Loucy (cell line): ENCODE data around the gene COG2.

ENCODE experiments used
- H2AFZ ChIP-seq: fragments of 200-600 bp; sonication (generic); 2 replicates; pipeline ENCODE4 v1.6.0; 2016; ENCODE audit warnings: antibody characterized with exemption, mild to moderate bottlenecking, low read length, moderate library complexity
- H3F3A ChIP-seq: fragments of 200-600 bp; 2 replicates; pipeline ENCODE4 v1.6.0; 2016; ENCODE audit warnings: antibody characterized with exemption, low read depth, mild to moderate bottlenecking
- H3K27me3 ChIP-seq: fragments of 200-600 bp; sonication (generic); 2 replicates; pipeline ENCODE4 v1.6.1; 2014; ENCODE audit warnings: low read length, mild to moderate bottlenecking; ENCODE audit not compliant: insufficient read depth, poor library complexity, severe bottlenecking
- H3K36me3 ChIP-seq: fragments of 200-600 bp; sonication (generic); 2 replicates; pipeline ENCODE4 v1.6.1; 2016; ENCODE audit warnings: low read length; ENCODE audit not compliant: insufficient read depth
- H3K4me1 ChIP-seq: fragments of 200-600 bp; sonication (generic); 2 replicates; pipeline ENCODE4 v1.5.1; 2014; ENCODE audit warnings: low read length, mild to moderate bottlenecking; ENCODE audit not compliant: insufficient read depth, poor library complexity, severe bottlenecking
- H3K4me2 ChIP-seq: fragments of 200-600 bp; sonication (generic); 2 replicates; pipeline ENCODE4 v1.6.0; 2014; ENCODE audit warnings: antibody characterized with exemption, low read length, low read depth, mild to moderate bottlenecking; ENCODE audit not compliant: poor library complexity, severe bottlenecking
- H3K4me3 ChIP-seq: fragments of 200-600 bp; sonication (generic); 2 replicates; pipeline ENCODE4 v1.5.1; 2014; ENCODE audit warnings: low read length, mild to moderate bottlenecking, mixed read lengths; ENCODE audit not compliant: poor library complexity, severe bottlenecking
- H3K79me2 ChIP-seq: fragments of 200-600 bp; sonication (generic); 2 replicates; pipeline ENCODE4 v1.6.1; 2014; ENCODE audit warnings: low read length; ENCODE audit not compliant: insufficient read depth
- H3K9ac ChIP-seq: fragments of 200-600 bp; sonication (generic); 2 replicates; pipeline ENCODE4 v1.6.0; 2014; ENCODE audit warnings: mild to moderate bottlenecking, low read depth, low read length, moderate library complexity; ENCODE audit not compliant: poor library complexity, severe bottlenecking
- H3K9me2 ChIP-seq: fragments of 200-600 bp; sonication (generic); replicated peaks from 2 replicates; pipeline ENCODE4 v1.6.1; 2016; ENCODE audit warnings: low read depth, low read length, mixed read lengths
- H3K9me3 ChIP-seq: fragments of 200-600 bp; sonication (generic); 2 replicates; pipeline ENCODE4 v1.6.1; 2014; ENCODE audit warnings: mild to moderate bottlenecking, antibody characterized with exemption, low read length, low read depth; ENCODE audit not compliant: insufficient read depth
- H4K20me1 ChIP-seq: fragments of 200-600 bp; sonication (generic); 2 replicates; pipeline ENCODE4 v1.6.0; 2014; ENCODE audit warnings: antibody characterized with exemption, low read length, mild to moderate bottlenecking; ENCODE audit not compliant: insufficient read depth, poor library complexity, severe bottlenecking
- EZH2phosphoT487 ChIP-seq: fragments of 200-600 bp; IDR thresholded peaks from 2 replicates; pipeline ENCODE4 v1.6.1; 2018; ENCODE audit warnings: antibody characterized with exemption, mild to moderate bottlenecking, moderate library complexity, borderline replicate concordance
- TF ChIP-seq, protein P1 (sequence below): fragments of 200-600 bp; sonication (generic); conservative IDR thresholded peaks from 2 replicates; pipeline ENCODE4 v1.5.1; 2014; ENCODE audit warnings: mild to moderate bottlenecking, antibody characterized with exemption, low read length

COG2 gene

DNA sequence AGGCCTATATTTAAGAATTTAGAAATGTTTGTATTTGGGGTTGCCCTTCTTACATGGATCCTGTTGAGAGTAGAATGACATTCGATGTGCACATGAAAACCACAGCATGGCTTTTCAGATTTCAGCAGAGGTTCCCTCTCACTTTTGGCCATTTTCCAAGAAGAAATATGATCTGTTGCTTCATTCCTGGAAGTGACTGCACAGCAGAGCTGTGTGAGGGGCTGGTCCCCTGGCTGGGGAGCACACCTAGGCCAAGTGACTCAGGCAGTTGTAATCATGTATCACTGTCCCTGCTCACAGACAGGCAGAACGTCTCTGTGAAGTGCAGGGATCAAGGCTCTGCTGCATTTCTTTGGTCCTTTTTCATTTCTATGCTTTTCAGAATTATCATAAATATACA is 39.3 kb downstream of the COG2 start:
- Histone ChIP-seq H3K27me3 (no peaks in the 10 kb centered on the region), H3F3A (no peaks in the 10 kb centered on the region), H4K20me1 (no peaks in the 10 kb centered on the region), H3K4me2 (no peak overlapping the region), H3K9me2 (no peaks in the 10 kb centered on the region), H3K79me2 (no peaks in the 10 kb centered on the region), H3K36me3 (peaks cover 81% of the 10 kb centered on the region; the same call in 1 of the 2 replicates), H3K4me1 (peaks cover 9% of the 10 kb centered on the region), H2AFZ (no peak overlapping the region), H3K4me3 (no peak overlapping the region), H3K9ac (no peak overlapping the region), H3K9me3 (no peaks in the 10 kb centered on the region; the same call in 1 of the 2 replicates)
- TF ChIP-seq, protein P1, sequence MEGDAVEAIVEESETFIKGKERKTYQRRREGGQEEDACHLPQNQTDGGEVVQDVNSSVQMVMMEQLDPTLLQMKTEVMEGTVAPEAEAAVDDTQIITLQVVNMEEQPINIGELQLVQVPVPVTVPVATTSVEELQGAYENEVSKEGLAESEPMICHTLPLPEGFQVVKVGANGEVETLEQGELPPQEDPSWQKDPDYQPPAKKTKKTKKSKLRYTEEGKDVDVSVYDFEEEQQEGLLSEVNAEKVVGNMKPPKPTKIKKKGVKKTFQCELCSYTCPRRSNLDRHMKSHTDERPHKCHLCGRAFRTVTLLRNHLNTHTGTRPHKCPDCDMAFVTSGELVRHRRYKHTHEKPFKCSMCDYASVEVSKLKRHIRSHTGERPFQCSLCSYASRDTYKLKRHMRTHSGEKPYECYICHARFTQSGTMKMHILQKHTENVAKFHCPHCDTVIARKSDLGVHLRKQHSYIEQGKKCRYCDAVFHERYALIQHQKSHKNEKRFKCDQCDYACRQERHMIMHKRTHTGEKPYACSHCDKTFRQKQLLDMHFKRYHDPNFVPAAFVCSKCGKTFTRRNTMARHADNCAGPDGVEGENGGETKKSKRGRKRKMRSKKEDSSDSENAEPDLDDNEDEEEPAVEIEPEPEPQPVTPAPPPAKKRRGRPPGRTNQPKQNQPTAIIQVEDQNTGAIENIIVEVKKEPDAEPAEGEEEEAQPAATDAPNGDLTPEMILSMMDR = no peak
- TF ChIP-seq EZH2phosphoT487 = no peak

DNA sequence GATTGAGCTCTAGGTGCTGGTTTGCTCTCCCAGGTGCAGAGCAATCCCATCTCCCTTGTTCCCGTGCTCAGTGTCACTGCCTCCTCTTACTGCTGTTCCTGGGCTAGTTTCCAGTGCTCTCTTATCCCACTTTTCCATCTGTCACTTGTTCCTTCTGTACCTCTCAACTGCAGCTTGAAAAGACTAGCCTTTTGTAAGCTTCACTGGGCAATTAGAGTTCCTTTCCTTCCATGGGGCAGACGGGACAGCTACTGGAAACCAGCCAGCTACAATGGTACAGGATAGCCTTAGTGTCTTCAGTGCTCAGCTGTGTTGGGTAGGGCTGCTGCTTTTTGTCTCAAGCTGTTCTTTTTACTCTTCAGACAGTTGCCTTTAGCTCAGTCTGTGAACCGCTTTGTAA is 40.0 kb downstream of the COG2 start:
- no peak overlapping the region for H3K4me2 ChIP-seq

DNA sequence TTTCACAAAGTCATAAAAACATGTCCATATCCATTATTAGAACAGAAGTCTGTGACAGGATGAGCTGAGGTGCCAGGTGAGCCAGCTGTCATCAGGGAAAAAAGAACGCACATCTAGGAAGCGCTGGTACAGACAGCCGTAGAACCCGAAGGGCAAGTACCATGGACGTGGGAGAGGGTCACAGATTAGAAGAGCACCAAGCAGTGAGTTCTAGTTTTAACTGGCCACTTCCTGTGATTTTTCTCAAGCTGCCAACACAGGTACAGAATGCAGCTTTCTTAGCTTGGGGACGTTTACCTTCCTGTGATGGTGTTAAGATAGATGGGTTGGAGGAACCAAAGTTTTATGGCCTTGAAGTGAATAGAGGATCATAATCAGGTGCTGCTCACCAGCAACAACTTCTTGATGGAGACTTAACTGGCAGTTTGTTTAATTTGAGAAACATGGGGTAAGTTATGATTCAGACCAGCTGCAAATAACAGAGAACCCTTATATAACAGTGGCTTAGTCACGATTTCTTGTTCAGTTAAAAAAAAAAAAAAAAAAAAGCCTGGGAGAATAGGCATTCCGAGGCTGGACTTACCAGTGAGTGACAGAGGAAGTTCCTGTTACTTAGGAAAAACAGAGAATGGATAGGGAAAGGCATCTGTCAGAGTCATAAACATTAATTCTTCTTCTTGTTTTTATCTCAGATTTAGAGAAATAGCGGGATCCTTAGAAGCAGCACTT is 40.8 kb downstream of the COG2 start:
- no peaks in the 10 kb centered on the region for H4K20me1 ChIP-seq
- no peaks in the 10 kb centered on the region for H3K79me2 ChIP-seq
- no peak for TF ChIP-seq EZH2phosphoT487
- TF ChIP-seq, protein P1 = no peak
- no peaks in the 10 kb centered on the region for H3K9me3 ChIP-seq
- no peak overlapping the region for H3K9ac ChIP-seq
- H2AFZ ChIP-seq = no peak overlapping the region
- peaks cover 9% of the 10 kb centered on the region for H3K4me1 ChIP-seq
- no peaks in the 10 kb centered on the region for H3F3A ChIP-seq
- no peaks in the 10 kb centered on the region for H3K27me3 ChIP-seq
- no peaks in the 10 kb centered on the region for H3K9me2 ChIP-seq
- H3K36me3 ChIP-seq = peaks cover 77% of the 10 kb centered on the region; the same call in 1 of the 2 replicates
- no peak overlapping the region for H3K4me3 ChIP-seq
- no peak overlapping the region for H3K4me2 ChIP-seq

More for the DNA sequence above, 40.0 kb downstream of the COG2 start:
- no peaks in the 10 kb centered on the region for H3K27me3 ChIP-seq
- no peak overlapping the region for H3K9ac ChIP-seq
- no peak overlapping the region for H3K4me3 ChIP-seq
- H2AFZ ChIP-seq = no peak overlapping the region
- H3K79me2 ChIP-seq = no peaks in the 10 kb centered on the region
- H3K9me2 ChIP-seq = no peaks in the 10 kb centered on the region
- H3K9me3 ChIP-seq = no peaks in the 10 kb centered on the region
- H3K4me1 ChIP-seq = peaks cover 9% of the 10 kb centered on the region
- peaks cover 81% of the 10 kb centered on the region; the same call in 1 of the 2 replicates for H3K36me3 ChIP-seq
- no peaks in the 10 kb centered on the region for H3F3A ChIP-seq
- TF ChIP-seq EZH2phosphoT487 = no peak
- TF ChIP-seq, protein P1 = no peak
- no peaks in the 10 kb centered on the region for H4K20me1 ChIP-seq
